22Rv1 (cell line): ENCODE data around the gene CEP135.
"Not testable (repeated sequence)": the region's sequence is repeated elsewhere in the genome, so short reads cannot be mapped to it uniquely, and the experiment has no call there.

ENCODE experiments used
- H3K27ac ChIP-seq: fragments of 450-650 bp; 2 replicates; pipeline ENCODE4 v1.5.1; 2017
- CTCF ChIP-seq: fragments of 450-650 bp; IDR thresholded peaks from 2 replicates; pipeline ENCODE4 v1.5.1; 2017; ENCODE audit warnings: mild to moderate bottlenecking
- ZFX ChIP-seq: fragments of 450-650 bp; IDR thresholded peaks from 2 replicates; pipeline ENCODE4 v1.6.1; 2017; ENCODE audit warnings: antibody characterized with exemption, borderline replicate concordance

Gene CEP135

GRCh38 chr4:55959655-55960054, 10.9 kb downstream of the CEP135 start:
- no peak for TF ChIP-seq CTCF
- TF ChIP-seq ZFX = no peak
- H3K27ac ChIP-seq = no peak overlapping the region

GRCh38 chr4:55964046-55964445, 15.3 kb downstream of the CEP135 start:
- TF ChIP-seq ZFX = no peak
- TF ChIP-seq CTCF = no peak
- H3K27ac ChIP-seq = no peak overlapping the region

- no peak overlapping the region for H3K27ac ChIP-seq
- TF ChIP-seq ZFX (no peak), CTCF (no peak)
Observed at GRCh38 chr4:55965585-55965984, 16.8 kb downstream of the CEP135 start.

- H3K27ac ChIP-seq = not testable (repeated sequence)
Observed at GRCh38 chr4:55966324-55966723, 17.6 kb downstream of the CEP135 start.

GRCh38 chr4:55967376-55967775, 18.6 kb downstream of the CEP135 start:
- TF ChIP-seq CTCF (no peak), ZFX (no peak)
- H3K27ac ChIP-seq = no peak overlapping the region

GRCh38 chr4:55973650-55974049, 24.9 kb downstream of the CEP135 start:
- H3K27ac ChIP-seq = no peak overlapping the region
- TF ChIP-seq ZFX (no peak), CTCF (no peak)

- no peak for TF ChIP-seq ZFX
- TF ChIP-seq CTCF = no peak
- H3K27ac ChIP-seq = no peak overlapping the region
Observed at GRCh38 chr4:55977811-55978210, 29.1 kb downstream of the CEP135 start.

GRCh38 chr4:55979562-55979961, 30.8 kb downstream of the CEP135 start:
- no peak for TF ChIP-seq ZFX
- TF ChIP-seq CTCF = no peak
- H3K27ac ChIP-seq = no peak overlapping the region
